ENCODE measurements around the gene SLC22A4.

DNA sequence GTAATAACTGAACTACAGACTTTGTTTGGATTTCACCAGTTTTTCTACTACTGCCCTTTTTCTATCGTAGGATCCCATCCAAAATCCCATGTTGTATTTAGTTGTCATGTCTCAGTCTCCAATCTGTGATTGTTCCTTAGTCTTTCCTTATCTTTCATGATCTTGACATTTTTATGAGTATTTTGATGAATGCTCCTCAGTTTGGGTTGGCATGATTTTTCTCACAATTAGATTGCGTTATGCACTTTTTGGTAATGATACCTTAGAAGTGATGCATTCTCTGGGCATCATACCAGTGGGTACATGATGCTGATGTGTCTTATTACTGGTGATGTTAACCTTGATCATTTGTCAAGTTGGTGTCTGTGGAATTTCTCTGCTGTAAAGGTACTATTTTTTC, 5.7 kb downstream of the SLC22A4 start:
- no peak for TF ChIP-seq CTCF (IDR thresholded peaks at IDR 0.05; ENCODE audit: poor library complexity)
- TF ChIP-seq EZH2 (IDR thresholded peaks at IDR 0.05; ENCODE audit: borderline replicate concordance) = no peak

Data from hepatocyte (in vitro differentiated cells).